WERI-Rb-1 (cell line): ENCODE results near the gene CPZ.
A peak's percentile ranks its signal among the peaks of the same experiment; 100 is the strongest.

Experiments
- DNase-seq: peaks from one replicate; pipeline ENCODE4 v3.0.0-alpha.2; 2020
- H3K27ac ChIP-seq: fragments of 250-450 bp; sonication (Bioruptor Pico); 2 replicates; pipeline ENCODE4 v1.5.1; 2020; ENCODE audit warnings: mild to moderate bottlenecking, moderate library complexity
- H3K27me3 ChIP-seq: fragments of 250-450 bp; sonication (Bioruptor Pico); 2 replicates; pipeline ENCODE4 v1.5.1; 2021; ENCODE audit warnings: mild to moderate bottlenecking, low read depth, moderate library complexity; ENCODE audit not compliant: insufficient read depth, severe bottlenecking
- H3K36me3 ChIP-seq: fragments of 250-450 bp; sonication (Bioruptor Pico); 2 replicates; pipeline ENCODE4 v1.5.1; 2020; ENCODE audit warnings: mild to moderate bottlenecking, moderate library complexity
- H3K4me3 ChIP-seq: 2 replicates; pipeline ENCODE4 v1.5.1; 2011; ENCODE audit warnings: low read depth, mild to moderate bottlenecking, control low read depth, low read length
- H3K9me3 ChIP-seq: fragments of 250-450 bp; sonication (Bioruptor Pico); 2 replicates; pipeline ENCODE4 v1.5.1; 2021; ENCODE audit warnings: mild to moderate bottlenecking, moderate library complexity; ENCODE audit not compliant: severe bottlenecking
- CTCF ChIP-seq: IDR thresholded peaks from 2 replicates; pipeline ENCODE4 v1.5.1; 2011; ENCODE audit warnings: low read depth, mild to moderate bottlenecking, control low read depth, inconsistent platforms, low read length

The CPZ gene

DNA sequence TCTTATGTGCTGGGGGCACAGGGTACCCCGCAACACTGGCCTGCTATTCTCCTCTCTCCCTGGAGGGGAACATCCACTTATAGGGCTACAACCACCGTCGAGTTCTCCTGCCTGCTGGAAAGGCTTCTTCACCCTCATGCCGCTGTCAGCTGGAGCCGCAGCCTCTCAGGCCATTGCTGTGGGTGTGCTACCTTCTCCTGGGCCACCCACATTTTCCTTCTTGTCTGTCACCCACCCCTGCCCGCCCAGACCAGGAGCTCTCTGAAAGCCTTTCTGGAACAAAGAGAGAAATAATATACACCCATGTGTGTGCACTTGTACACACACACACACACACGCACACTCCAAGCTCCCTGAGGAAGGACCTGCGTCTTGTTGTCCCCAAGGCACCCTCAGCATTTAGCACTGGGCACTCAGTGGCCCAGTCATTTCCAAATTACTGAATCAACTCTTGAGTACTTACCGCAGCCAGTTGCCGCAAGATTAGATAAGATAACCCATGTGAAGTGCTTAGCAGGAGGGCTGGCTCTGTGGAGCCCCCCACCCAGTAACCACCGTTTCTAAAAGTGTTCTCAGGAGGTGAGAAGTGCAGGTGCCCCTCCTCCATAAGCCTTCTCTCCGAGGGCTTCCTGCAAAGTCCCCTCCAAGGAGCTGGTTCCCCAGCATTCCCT, 50.2 kb downstream of the CPZ start:
- no peak for TF ChIP-seq CTCF
- peak; percentile 2 for DNase-seq
- no peaks in the 10 kb centered on the region for H3K27me3 ChIP-seq
- H3K4me3 ChIP-seq = no peak overlapping the region
- H3K36me3 ChIP-seq = no peaks in the 10 kb centered on the region
- no peak overlapping the region for H3K27ac ChIP-seq
- H3K9me3 ChIP-seq = no peaks in the 10 kb centered on the region

DNA sequence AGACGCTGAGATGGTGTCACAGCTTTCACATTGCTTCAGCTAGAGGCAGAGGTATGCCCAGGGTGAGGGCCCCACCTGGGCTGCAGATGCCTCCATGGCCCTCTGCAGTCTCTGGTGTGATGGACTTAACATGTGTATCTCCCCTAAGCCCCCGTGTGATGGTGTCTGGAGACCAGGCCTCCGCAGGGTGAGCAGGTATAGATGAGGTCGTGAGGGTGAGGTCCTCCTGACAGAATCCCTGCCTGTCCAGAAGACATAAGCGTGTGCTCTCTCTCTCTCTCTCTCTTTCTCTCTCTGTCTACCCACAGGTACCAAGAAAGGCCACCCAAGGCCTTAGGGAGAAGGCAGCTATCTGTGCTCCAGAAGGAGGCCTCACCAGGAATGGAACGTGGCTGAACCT, 50.9 kb downstream of the CPZ start:
- DNase-seq = no peak
- Histone ChIP-seq H3K4me3 (no peak overlapping the region), H3K27ac (no peak overlapping the region), H3K36me3 (no peaks in the 10 kb centered on the region), H3K9me3 (no peaks in the 10 kb centered on the region), H3K27me3 (no peaks in the 10 kb centered on the region)
- TF ChIP-seq CTCF = no peak

- Histone ChIP-seq H3K36me3 (no peaks in the 10 kb centered on the region), H3K27me3 (no peaks in the 10 kb centered on the region), H3K27ac (no peak overlapping the region), H3K4me3 (no peak overlapping the region), H3K9me3 (no peaks in the 10 kb centered on the region)
- DNase-seq = no peak
- no peak for TF ChIP-seq CTCF
These were observed 51.4 kb downstream of the CPZ start for GRCh38 chr4:8643986-8644385.

DNA sequence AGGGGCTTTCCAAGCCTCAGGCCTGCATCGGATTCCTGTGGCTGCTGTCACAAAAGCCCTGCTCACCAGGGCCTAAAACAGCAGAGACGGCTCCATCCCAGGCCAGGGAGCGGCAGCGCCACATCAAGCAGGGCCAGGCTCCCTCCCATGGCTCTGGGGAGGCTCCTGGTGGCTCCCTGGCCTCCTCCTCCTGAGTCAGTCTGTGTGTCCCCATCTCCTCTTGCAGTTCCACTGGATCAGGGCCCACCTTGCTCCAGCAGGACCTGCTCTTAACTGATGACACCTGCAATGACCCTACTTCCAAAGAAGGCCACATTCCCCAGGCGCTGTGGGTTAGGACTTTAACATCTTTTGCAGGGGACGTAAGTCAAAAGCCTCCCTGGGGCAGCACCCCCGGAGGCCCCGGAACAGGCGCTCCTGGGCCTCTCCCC, 51.9 kb downstream of the CPZ start:
- Histone ChIP-seq H3K9me3 (no peaks in the 10 kb centered on the region), H3K4me3 (no peak overlapping the region), H3K36me3 (no peaks in the 10 kb centered on the region), H3K27me3 (no peaks in the 10 kb centered on the region), H3K27ac (no peak overlapping the region)
- TF ChIP-seq CTCF = no peak
- DNase-seq = no peak

GRCh38 chr4:8644966-8645752, 52.6 kb downstream of the CPZ start:
- TF ChIP-seq CTCF = no peak
- DNase-seq = no peak
- Histone ChIP-seq H3K27ac (no peak overlapping the region), H3K9me3 (no peaks in the 10 kb centered on the region), H3K27me3 (no peaks in the 10 kb centered on the region), H3K36me3 (no peaks in the 10 kb centered on the region), H3K4me3 (no peak overlapping the region)
